GM18526 (cell line): ENCODE results near the gene DNAL1.

Experiments used
- POLR2A ChIP-seq: IDR thresholded peaks from 3 replicates; pipeline ENCODE4 v1.6.1; 2011; ENCODE audit not compliant: insufficient read length; ENCODE audit errors: extremely low read depth

Gene DNAL1, protein sequence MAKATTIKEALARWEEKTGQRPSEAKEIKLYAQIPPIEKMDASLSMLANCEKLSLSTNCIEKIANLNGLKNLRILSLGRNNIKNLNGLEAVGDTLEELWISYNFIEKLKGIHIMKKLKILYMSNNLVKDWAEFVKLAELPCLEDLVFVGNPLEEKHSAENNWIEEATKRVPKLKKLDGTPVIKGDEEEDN

DNA sequence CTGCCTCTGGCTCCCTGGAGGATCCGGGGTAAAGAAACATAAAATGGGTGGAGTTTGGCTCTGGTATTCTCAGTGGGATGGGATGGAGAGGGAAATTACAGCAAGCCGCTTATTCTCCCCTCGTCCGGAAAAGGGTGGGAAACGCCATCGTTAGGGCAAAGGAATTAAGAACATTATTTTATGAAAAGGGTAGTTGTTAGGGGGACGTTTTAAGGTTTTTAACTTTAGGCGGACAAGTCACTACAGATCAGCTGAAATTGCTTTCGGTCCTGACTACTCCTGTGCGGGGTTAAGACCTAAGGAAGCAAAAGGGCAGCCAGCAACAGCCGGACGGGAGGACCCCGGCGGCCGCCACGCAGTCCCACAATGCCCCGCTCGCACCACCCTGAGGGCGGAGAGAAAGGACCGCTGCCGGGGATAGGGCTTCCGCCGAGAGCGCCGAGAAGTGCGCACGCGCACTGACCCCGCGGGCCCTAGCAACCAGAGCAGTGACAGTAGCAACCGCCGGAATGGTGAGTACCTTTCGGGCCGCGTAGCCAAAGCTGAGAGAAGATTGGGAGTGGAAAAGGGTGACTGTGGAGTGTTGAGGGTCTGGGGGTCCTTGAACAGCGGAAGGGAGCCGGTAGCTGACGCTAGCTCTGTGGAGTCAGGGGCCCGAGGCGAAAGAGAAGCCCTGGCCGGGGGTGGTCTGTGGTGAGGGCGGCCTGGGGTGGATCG, at the start of gene DNAL1:
TSS of gene DNAL1 (plus strand) at position 456 of the 717 bp plus-strand sequence. CDS start at position 510, 54 bp downstream.
- TF ChIP-seq POLR2A, result peak; percentile 94

DNA sequence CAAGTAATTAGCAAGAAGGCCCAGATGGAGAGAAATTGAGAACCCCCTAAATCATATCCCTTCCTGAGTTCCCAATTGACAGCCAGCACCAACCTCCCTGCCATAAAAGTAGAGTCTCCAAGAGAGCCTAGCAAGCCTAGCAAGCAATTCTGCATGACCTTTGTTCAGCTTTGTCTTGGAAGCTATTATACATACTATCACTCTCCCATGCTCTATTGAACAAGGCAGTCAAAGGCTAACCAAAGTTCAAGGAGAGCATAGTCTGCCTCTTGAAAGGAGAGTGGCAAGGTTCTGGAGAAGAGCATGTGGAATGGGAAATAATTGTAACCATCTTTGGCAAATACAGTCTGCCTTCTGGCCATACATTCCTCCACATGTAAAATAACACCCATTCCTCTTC, 45.3 kb upstream of the DNAL1 start:
- no peak for TF ChIP-seq POLR2A

DNA sequence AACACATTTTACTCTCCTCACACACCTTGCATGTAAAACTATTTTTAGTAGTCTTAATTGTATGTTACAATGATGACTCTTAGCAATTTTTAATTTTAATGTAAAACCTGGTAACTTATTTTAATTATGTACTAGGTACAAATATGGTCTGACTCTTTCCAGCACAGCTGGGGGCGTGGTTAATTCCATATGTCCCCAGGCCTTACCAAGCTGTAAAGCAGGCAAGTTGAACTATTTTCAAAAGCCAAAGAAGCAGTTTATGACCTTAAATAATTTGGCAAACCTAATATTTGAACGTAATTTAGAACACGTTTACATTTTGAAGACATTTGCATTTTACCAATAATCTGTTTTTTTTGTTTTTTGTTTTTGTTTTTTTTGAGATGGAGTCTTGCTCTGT, 41.8 kb upstream of the DNAL1 start:
- TF ChIP-seq POLR2A, result no peak

DNA sequence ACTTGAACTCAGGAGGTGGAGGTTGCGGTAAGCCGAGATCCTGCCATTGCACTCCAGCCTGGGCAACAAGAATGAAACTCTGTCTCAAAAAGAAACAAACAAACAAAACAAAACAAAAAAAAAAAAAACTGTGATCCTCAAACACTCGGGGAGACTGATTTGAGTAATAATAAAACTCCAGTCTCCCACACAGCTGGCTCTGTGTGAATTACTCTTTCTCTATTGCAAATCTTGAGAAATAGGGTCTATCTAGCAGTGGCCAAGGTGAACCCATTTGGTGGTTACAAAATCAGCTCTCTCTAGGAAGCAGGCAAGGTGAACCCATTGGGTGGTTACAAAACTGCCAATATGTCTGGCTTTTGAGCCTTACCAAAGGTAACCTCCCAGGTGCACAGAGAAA, 38.5 kb upstream of the DNAL1 start:
- no peak for TF ChIP-seq POLR2A

DNA sequence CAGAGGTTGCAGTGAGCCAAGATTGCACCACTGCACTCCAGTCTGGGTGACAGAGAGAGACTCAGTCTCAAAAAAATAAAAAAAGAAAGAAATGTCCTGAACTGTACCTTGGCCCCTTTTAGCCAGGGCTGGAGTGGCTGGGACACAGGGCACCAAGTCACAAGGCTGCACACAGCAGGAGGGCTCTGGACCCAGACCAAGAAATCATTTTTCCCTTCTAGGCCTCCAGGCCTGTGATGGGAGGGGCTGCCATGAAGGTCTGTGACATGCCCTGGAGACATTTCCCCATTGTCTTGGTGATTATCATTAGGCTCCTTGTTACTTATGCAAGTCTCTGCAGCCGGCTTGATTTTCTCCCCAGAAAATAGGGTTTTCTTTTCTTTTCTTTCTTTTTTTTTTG, 37.5 kb upstream of the DNAL1 start:
- no peak for TF ChIP-seq POLR2A

DNA sequence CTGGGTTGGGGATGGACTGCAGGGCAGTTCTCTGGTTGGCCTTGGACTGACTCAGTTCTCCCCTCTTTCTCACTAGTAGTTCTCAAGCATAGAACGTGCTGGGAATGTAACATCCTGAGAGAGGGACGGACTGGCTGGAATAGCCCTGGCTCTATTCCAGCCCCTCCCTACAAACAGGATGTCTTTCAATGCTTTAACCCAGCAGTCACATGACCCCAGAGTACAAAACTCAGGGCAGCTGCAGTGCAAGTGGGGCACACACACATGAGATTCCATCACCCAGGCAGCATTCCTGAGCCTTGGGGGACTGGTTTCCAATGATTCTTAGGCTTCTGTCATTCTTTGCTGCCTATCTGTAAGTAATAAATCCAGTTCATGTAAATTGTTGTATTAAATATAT, 34.1 kb upstream of the DNAL1 start:
- TF ChIP-seq POLR2A, result no peak

DNA sequence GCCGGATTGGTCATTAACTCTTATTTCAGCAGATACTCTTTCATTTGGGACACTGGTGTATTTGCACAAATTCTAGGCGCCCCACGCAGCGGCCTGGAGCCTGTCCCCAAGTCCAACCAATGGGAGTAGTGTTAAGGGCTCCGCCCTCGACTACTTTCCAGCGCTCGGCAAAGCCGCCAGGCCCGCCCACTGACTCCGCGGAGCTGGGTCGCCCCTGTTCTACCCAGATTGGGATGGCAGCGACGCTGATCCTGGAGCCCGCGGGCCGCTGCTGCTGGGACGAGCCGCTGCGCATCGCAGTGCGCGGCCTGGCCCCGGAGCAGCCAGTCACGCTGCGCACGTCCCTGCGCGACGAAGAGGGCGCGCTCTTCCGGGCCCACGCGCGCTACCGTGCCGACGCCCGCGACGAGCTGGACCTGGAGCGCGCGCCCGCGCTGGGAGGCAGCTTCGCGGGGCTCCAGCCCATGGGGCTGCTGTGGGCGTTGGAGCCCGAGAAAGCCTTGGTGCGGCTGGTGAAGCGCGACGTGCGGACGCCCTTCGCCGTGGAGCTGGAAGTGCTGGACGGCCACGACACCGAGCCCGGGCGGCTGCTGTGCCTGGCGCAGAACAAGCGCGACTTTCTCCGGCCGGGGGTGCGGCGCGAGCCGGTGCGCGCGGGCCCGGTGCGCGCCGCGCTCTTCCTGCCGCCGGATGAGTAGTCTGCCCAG, 32.3 kb upstream of the DNAL1 start, which contains the start of gene ACOT6:
TSS of gene ACOT6 (plus strand) at position 179 of the 707 bp plus-strand sequence. CDS start at position 234, 55 bp downstream.
- TF ChIP-seq POLR2A, result no peak

DNA sequence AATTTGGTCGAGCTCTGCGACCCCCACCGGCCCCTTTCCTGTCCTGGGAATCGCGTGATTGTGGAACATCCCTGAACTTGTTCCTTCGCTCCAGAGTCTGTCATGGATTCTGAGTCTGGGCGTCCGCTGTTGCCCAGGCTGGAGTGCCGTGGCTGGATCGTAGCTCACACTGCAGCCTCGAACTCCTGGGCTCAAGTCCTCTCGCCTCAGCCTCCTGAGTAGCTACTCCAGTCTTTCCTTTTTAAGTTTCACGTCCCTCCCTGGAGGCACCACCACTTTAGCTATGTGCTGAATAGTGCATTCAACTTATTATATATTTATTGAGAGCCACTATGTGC, 31.8 kb upstream of the DNAL1 start:
- no peak for TF ChIP-seq POLR2A

DNA sequence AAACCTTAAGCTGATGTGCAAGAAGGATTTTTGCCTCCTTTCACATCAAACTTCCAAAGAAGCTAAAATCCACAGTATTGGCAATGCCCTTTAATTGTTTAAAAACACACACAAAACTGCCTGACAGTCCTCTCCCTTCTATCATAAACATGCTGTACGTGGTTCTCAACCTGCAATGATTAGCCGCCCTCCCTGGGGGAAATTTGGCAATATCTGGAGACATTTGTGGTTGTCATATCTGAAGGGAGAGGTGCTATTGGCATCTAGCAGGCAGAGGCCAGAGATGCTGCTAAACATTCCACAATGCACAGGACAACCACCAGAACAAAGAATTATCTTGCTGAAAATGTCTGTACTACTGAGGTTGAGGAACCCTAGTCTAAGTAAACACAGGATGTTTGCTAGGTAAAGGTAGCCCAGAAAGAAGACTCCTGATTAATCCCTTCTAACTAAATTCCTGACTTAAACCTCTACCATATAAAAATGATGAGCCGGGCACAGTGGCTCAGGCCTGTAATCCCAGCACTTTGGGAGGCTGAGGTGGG, 31.3 kb upstream of the DNAL1 start:
- TF ChIP-seq POLR2A, result no peak

DNA sequence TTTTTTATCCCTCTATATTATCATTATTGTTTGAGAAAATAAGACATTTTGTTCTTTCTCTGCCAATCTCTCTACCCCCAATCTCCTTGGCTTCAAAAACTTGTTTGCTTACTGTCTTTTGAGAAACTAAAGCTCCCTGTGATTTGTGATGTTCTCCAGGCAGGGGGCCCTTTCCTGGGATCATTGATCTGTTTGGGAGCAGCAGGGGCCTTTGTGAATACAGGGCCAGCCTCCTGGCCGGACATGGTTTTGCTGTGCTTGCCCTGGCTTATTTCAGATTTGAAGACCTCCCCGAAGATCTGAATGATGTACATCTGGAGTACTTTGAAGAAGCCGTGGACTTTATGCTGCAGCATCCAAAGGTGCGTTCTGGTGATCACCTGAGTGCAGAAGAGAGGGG, 28.0 kb upstream of the DNAL1 start:
- no peak for TF ChIP-seq POLR2A

DNA sequence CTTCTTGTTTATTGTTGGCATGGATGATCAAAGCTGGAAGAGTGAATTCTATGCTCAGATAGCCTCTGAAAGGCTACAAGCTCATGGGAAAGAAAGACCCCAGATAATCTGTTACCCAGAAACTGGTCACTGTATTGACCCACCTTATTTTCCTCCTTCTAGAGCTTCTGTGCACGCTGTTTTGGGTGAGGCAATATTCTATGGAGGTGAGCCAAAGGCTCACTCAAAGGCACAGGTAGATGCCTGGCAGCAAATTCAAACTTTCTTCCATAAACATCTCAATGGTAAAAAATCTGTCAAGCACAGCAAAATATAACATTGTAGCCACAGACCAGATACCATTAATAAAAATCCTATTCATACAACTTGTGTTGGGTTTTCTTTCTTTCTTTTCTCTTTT, 25.3 kb upstream of the DNAL1 start:
- TF ChIP-seq POLR2A, result no peak

DNA sequence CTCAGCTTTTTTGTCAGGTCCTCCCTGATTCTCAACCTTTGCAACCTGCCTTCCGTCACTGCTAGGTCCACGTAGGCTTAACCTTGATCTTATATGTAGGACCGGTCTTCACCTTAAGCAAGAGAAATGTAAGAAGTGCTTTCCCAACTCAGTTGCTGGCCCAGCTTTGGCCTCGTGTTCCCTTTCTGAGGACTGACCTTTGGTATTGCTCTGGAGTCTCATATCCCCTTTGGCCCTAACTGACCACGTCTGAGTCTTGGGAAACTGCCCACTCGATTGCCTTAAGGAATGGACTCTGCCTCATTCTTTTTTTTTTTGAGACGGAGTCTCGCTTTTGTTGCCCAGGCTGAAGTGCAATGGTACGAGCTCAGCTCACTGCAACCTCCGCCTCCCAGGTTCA, 24.5 kb upstream of the DNAL1 start:
- no peak for TF ChIP-seq POLR2A

DNA sequence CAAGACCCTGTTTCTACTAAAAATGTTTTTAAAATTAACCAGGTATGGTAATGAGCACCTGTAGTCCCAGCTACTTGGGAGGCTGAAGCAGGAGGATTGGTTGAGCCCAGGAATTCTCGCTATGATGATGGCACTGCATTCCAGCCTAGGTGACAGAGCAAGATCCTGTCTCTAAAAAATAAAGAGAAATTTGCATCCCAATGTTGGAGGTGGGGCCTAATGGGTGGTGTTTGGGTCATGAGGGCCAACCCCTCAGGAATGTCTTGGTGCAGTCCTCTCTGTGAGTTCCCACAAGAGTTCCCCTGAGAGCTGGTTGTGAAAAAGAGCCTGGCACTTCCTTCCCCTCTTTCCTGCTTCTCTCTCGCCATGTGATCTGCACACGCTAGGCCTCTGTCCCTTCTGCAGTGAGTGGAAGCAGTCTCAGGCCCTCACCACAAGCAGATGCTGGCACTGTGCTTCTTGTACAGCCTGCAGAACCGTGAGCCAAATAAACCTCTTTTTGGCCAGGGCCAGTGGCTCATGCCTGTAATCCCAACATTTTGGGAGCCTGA, 21.2 kb upstream of the DNAL1 start:
- no peak for TF ChIP-seq POLR2A

DNA sequence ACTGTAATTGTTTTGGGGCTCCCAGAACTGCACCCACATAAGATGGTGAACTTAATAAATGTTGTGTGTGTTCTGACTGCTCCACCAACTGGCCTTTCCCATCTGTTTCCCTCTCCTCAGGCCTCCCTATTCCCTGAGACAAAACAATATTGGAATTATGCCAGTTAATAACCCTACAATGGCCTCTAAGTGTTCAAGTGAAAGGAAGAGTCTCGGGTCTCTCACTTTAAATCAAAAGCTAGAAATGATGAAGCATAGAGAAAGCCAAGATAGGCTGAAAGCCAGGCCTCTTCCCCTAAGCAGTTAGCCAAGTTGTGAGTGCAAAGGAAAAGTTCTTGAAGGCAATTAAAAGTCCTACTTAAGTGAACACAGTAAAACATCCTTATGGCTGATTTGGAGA, 19.1 kb upstream of the DNAL1 start:
- TF ChIP-seq POLR2A, result no peak

DNA sequence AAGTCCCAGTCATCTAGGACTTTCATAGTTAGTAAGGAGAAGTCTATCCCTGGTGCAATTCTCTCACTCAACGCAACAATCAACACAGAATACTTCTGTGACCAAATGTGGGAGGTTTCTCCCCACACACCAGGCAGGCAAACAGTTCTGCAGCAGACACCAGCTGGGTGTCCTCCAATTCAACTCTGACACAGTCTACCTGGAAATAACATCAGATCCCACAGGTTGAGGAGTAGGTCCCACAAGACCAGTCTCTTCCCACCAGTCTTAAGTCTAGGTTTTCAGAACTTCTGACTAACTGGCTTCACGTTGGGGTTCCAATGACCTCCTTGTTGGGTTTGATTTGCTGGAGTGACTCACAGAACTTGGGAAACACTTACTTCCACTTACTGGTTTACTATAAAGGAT, 17.6 kb upstream of the DNAL1 start:
- TF ChIP-seq POLR2A, result no peak

DNA sequence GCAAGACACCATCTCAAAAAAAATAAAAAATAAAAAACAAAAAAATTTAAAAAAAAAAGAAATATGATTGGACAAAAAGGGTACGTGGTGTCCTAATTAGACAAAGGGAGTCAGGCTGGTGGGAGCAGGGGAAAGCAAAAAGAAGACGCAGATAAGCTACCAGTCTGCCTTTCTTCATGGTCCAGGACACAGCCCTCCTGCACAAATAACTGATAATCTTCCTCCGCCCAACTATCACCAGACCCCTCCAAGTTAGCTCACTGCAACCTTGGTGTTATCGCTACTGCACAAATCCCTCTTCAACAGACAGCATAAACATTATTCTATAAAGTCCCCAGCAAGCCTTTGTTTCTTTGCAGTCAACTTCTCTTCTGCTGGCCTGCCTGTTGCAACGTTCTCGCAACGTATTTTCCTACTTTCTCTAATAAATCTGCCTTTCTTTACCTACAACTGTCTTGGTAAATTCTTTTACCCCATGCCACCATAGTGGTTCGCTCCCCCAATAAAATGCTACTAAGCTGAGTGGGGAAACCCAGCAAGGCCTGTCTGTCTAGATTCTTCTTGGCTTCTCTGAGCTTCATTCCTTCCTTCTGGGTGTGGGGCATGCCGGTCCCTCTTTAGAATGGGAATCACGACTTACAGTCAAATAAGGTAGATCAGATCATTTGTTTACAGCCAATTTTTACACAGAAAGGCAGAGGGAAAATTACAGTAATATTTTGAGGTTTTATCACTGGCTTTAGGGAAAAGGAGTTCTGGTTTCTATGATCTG, 14.6 kb upstream of the DNAL1 start:
- TF ChIP-seq POLR2A, result no peak
